HG02981 (cell line): ENCODE data around the gene S100A6.
"Not testable (repeated sequence)": the region's sequence is repeated elsewhere in the genome, so short reads cannot be mapped to it uniquely, and the experiment has no call there.

Experiments used
- ATAC-seq: cut with Tn5 transposase; IDR thresholded peaks from one replicate; pipeline ENCODE4 v1.9.1; 2021; ENCODE audit warnings: mild to moderate bottlenecking, moderate library complexity; ENCODE audit not compliant: unreplicated experiment

Gene S100A6

DNA sequence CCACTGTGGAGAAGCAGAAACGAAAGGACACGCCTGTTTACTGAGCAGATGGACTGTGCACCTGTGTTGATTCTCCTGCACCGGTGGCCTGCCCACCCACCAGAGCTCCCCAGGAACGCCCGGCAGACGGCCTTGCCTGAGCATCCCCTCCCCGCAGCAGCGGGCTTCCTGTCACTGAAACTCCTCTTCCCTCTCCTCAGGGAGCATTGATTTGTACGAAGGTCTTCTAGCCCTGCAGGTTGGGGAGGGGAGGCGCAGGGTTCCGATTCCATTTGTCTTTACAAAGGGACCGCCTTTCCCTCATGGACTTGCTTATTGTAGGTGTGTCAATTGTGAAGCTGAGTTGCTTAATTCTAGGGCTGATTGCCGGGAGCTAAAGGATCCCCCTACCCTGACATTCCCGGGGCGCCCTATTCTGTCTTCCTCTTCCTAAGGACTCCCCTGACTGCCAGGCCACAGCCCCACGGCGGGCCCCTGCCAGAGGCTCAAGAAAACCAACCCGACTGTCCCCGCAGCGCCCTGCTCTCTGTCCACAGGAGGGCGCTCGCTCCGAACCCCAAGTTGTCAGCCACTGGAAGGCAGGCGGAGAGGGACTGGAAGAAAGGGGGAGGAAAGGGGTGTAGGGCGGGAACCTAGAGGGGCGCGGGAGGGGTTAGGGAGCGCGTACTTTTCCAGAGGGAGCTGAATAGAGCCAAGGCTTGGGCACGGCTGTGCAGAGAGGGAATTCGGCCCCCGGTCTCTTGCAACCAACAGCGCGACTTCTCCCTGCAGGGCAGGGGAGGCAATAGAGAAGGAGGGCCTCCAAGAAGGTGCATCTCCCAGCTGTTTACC, 2.8 kb downstream of the S100A6 start:
- ATAC-seq = no peak

DNA sequence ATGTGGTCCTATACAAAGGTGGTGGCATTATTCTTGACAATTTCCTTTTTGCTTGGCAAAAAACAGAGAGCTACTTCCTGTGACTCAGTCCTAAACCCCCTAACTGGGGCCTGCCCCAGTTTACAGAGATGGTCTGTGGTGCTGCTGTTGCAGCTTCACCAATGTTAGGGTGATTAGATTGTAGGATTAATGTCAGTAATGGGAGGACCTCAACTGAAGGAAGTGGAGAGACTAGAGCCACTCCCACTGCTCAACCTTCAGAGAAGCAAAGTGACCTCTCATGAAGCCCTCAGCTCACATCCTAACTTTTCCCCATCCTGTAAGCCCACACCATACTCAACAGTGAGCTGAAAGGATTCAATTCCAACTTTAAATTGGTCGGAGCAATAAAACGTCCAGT, 3.6 kb downstream of the S100A6 start:
- no peak for ATAC-seq

DNA sequence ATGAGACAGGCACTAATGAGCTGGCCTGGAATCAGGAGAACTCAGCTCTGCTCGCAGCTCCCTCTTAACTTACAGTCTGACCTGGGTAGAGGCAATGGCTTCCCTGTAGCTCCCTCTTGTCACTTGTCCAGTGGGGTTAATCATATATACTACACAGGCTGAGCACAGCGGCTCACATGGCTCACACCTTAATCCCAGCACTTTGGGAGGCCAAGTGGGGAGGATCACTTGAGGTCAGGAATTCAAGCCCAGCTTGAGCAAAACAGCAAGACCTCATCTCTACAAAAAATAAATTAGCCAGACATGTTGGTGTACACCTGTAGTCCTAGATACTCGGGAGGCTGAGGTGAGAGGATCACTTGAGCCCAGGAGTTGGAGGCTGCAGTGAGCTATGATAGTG, 4.2 kb downstream of the S100A6 start:
- ATAC-seq = no peak

DNA sequence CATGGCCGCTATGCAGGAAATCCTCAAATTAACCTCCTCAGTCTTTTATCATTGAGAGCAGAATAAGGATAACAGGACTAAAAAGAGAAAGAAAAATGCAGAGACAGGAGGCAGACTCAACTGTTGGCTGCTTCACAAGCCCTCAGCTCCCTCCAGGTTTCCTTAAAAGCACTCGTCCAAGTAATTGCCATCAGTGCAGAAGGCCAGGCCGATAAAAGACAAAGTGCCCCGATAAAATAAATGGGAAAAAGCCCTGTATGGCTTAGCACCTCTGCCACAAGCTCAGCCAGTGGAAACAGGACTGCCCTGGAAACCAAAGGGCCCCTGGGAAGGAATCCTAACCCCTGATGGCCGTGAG, 8.1 kb downstream of the S100A6 start:
- no peak for ATAC-seq

DNA sequence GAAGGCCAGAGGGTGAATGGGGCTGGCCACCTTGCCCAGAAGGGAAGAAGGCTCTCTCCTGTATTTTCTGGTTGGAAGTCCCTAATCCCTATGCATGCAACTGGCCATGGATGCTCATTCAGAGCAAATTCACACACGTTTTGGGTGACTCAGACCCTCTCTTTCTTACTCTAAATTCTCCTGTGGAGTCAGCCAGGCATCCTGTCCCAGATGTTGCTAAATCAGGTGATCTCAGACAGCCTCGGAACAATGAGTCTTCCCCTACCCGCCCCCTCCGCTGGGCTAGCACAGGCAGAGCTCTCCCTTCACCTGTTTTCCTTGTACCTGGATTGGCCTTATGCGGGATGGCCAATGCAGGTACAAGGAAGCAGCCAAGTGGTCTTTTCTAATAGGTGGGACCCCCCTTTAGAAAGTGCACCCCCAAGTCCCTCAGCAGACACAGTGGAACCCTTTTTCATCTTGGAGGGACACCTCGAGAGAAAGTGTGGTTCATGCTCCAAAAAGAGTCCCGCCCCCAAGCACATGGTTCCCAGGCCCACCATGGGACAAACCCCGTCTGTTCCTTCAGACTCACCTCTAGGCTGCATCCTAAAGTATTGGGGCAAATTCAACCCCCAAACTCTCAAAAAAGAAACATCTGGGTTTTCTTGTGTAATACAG, 8.6 kb downstream of the S100A6 start:
- no peak for ATAC-seq

DNA sequence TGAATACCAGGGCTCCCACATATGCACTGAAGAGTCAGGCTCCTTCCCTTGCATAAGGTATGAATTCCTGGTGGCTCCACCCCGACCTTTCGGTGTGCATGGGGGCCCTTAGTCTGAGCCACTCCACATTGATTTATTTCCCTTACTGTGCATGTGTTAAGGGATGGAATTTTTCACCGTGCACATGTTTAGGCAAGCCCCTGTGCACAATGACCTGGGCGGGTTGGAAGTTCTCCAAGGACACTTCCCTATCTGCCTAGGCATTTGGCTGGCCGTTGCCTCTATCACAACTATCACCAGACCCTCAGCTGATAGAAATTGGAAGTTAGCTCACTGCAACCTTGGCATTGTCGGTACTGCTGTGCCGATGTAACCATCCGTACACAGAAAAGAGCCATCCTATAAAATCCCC, 9.7 kb downstream of the S100A6 start:
- ATAC-seq = no peak

DNA sequence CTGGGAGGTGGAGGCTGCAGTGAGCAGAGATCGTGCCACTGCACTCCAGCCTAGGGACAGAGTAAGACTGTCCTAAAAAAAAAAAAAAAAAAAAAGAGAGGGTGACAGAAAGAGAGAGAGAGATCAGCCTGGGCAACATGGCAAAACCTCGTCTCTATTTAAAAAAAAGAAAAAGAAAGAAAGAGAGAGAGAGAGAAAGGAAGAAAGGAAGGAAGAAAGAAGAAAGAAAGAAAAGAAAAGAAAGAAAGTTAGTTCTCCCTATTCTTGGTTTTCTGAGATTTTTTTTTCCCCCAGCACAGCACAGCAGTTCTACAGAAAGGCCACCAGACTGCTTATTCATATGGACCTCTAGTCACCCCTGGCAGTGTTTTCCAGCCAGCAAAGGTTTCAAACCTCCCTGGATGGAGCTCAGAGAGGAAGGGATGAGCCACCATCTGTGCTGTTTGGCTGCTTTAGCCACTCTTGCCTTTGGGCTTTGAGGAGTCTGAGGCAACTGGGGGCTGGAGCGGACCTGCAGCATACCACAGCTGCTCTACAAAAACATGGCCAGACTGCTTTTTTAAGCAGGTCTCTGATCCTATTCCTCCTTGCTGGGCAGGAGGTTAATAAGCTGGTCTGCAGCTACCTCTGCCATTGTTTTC, 10.6 kb downstream of the S100A6 start:
- ATAC-seq = no peak

DNA sequence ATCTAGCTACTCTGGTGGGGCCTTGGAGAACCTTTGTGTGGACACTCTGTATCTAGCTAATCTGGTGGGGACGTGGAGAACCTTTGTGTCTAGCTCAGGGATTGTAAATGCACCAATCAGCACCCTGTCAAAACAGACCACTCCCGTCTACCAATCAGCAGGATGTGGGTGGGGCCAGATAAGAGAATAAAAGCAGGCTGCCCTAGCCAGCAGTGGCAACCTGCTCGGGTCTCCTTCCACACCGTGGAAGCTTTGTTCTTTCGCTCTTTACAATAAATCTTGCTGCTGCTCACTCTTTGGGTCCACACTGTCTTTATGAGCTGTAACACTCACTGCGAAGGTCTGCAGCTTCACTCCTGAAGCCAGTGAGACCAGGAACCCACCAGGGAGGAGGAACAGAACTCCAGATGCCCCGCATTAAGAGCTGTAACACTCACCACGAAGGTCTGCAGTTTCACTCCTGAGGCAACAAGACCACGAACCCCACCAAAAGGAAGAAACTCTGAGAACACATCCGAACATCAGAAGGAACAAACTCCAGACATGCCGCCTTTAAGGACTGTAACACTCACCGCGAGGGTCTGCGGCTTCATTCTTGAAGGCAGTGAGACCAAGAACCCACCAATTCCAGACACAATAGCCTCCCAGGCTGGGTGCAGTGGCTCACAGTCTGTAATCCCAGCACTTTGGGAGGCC, 13.3 kb downstream of the S100A6 start:
- not testable (repeated sequence) for ATAC-seq

DNA sequence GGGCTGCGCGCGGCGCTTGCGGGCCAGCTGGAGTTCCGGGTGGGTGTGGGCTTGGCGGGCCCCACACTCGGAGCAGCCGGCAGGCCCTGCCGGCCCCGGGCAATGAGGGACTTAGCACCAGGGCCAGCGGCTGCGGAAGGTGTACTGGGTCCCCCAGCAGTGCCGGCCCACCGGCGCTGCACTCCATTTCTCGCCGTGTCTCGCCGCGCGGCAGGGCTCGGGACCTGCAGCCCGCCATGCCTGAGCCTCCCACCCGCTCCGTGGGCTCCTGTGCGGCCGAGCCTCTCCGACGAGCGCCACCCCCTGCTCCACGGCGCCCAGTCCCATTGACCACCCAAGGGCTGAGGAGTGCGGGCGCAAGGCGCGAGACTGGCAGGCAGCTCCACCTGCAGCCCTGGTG, 14.0 kb downstream of the S100A6 start:
- ATAC-seq = not testable (repeated sequence)

DNA sequence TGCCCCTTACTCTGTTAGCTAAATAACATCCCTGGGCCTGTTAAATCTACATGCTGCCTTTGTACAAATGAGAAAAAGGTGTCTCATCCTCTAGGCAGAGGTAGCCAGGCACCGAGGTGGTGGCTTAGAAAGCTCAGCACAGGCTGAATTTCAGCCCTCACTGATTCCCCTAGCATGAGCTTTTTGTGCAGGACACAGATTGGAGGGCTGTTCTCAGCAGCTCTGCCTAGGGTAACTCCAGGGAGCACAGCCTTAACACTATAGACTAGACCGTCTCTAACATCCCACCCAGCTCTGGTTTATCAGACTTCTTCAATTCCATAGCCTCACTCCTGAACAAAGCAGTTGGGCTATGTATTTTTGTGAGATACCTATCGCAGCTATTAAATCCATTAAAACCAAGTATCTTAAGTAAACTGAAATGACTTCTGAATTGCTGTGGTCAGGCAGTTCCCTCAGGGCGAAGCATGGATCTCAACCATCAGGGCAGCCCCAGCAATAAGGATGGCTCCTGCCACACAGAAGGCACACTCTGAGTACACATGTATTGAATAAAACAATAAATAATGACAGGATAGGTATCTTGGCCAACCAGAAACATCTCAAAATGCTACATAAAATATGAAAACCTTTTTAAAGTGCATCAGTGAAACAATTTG, 14.8 kb downstream of the S100A6 start:
- no peak for ATAC-seq

DNA sequence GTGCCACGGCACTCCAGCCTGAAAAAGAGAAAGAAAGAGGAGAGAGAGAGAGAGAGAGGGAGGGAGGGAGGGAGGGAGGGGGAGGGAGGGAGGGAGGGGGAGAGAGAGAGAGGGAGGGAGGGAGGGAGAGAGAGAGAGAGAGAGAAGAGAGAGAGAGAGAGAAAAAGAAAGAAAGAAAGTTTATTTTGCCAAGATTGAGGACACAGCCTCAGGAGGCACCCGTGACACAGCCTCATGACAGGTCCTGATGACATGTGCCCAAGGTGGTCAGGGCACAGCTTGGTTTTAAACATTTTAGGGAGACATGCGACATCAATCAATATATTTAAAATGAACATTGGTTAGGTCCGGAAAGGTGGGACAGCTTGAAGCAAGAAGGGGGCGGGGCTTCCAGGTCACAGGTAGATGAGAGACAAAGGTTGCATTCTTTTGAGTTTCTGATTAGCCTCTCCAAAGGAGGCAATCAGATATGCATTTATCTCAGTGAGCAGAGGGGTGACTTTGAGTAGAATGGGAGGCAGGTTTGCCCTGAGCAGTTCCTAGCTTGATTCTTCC, 15.6 kb downstream of the S100A6 start:
- not testable (repeated sequence) for ATAC-seq

DNA sequence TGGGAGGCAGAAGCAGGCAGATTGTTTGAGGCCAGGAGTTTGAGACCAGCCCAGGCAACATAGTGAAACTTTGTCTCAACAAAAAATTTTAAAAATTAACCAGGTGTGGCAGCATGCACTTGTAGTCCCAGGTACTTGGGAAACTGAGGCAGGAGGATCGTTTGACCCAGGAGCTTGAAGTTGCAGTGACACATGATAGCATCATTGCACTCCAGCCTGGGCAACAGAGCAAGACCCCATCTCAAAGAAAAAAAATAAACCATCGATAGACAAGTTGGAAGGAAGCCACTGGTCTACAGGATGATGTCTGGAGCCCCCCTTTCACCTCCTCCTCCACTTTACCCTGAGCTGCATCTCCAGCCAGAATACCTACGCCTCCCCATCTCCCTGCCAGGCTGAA, 16.5 kb downstream of the S100A6 start:
- ATAC-seq = no peak

DNA sequence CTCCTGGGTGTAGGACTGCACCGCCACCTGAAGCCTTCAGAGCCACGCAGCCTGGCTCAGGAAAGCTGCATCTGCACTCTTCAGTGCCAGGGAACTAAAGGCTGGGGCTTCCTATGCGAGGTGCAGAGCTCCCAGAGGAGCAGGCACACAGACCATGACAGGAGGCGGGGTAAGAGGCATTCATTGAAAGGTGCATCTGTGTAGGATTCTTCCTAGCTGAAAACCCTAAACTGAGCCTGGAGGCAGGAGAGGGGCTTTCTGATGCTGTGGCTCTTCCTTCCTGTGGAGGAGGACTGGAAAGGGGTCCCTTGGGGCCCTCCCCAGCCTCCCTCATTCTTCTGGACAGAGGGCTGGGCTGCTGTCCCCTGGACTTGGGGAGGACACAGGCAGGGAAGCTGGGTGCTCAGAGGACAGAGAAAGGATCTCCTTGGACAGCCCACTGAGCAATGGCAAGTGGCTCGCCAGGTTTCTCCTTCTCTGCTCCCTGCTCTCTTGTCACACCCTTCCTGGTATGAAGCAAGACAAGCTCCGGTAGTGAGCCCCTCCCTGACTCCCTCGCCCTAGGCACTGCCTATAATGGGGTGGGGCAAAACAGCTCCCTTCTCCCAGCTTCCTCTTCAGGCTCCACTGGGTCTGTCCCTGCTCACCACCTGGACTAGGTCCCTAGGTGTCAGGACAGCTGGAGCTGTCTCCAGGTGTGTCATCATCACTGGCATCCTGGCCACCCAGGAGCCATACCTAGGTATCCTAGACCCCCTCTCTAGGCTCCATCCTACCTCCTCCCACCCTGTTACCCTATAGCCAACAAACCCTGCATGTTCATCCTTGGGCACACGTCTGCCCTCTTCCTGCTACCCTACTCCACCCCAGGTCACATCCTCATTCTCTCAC, 20.0 kb downstream of the S100A6 start:
- no peak for ATAC-seq

DNA sequence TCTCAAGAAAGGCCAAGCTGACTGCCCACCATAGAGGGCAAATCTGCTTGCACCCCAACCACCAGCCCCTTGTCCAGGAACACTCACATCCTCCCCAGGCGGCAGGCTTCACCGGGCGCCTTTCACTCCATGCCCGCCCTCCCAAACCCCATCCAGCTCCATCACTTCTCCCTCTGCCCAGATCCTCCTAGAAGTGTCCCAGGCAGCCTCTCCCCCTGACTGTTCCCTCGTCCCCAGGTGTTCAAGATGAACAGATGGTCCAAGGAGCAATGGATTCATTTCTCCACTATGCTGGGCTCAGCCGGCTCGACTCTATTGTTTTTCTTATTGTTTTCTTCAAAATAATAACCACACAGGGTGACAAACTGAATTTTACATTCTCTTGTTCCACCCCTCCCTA, 22.1 kb downstream of the S100A6 start:
- no peak for ATAC-seq

DNA sequence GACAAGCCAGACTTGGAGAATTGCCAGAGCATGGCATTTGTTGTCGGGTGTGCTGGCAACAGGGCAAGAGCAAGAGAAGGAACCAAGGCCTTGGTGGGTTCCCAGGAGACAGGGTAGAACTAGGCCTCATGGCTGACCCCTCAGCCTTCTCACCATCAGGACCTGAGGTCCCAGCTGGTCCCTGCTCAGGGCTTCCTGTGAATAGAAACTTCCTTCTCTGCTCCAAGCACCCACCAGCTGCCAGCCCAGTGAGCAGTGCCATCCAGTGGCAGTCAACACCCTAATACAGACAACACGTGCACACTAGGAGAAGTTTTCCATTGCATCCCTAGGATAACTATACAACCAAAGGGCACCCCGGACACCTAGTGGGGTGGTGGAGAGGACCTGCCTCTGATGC, 22.8 kb downstream of the S100A6 start:
- no peak for ATAC-seq

DNA sequence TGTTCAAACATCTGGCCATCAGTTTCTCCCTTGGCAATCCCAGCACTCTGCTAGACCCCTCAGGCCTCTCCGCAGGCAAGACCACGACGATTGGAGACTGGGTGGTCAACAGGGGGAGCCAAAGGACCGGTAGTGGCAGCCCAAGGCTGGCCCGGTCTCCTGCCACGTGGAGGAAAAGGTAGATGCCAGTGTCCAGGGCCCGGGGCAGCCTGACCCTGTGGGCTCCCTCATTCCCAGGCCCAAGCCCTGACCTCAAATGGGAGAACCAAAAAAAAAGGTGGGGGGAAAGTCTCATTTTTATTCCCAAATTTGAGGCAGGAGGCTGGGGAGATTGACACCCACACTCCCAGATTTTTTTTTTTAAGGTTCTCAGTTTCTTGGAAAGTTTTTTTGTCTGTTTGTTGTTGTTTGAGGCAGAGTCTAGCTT, 24.8 kb downstream of the S100A6 start:
- ATAC-seq = no peak

DNA sequence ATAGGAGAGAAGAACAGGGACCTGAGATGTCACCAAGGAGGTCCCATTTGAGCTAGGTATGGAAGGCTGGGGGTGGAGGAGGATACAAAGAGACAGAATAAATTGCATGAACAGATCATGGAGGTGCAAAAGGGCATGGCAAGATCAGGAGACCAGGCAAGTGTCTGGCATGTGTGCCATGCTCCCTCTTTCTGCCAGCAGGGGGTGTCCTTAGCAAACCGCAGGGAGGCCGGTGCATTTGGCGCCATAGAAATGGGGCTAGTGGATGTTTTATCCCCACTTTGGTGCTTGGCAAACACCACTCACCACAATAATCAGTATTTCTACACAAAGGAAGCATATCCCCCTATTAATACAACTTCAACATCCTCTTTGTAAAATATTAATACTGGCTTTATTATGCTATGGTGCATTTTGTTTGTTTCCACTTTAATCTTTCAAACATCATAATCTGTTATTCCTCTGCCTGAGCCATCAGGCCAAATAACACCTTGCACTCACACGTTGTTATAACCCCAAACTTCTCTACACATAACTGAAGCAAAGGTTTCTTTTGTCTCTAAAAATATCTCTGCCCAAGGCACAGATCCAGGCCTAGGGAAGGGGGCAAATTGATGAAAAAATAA, 25.9 kb downstream of the S100A6 start:
- no peak for ATAC-seq

DNA sequence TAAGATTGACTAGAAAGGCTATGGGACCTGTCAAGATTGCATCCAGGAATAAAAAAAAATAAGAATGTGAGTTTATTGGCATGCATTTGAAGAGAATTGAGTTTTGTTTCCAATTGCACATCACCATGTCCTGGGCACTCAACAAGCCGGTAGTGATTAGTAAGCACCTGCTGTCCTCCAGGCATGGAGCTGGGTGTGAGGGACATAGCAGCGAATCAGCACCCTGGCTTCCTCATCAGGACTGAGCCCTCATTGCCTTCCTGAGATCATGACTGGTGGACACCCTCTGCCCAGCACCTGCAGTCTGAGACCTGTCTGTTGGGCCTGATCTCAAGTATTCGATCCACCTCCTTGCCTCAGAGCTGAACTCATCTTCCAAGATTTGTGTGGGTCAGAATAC, 26.8 kb downstream of the S100A6 start:
- ATAC-seq = no peak

DNA sequence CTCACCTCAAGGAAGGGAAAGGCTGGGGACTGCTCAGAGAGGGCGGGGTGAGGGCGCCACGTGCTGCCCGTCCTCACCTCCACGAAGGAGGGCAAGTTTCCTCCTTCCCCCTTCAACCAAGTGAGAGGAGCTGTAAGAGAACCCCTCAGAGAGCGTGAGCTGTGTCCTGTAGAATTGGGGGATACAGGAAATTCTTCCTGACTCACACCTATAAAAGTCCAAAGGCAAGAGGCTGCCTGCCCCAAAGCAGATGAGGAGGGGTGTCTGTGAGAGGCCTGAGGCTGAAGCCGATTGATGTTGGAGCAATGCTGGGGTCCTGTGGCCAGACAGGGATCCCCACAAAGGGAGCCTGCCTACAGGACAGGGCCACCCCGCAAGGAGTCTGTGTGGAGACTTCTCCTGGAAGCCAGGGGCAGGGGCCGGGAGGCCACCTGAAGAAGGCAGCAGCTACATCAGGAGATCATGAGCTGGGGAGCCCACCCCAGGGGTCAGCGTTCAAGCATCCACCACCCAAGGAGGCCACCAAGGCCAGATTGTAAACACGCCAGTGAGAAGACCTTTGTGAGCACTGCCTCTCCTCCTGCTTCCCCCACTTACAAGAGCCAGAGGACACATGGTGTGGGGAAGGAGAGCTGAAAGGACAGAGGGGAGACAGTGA, 27.7 kb downstream of the S100A6 start:
- no peak for ATAC-seq
